ENCODE data around the gene NTPCR.

GRCh38 chr1:232999956-233000625 lies 49.7 kb downstream of the NTPCR start:
- TF ChIP-seq CTCF (IDR thresholded peaks at IDR 0.05 in 2 of 3, conservative IDR thresholded peaks at IDR 0.05 in 1 of 3; ENCODE audit: borderline replicate concordance in 1 of 3, insufficient read depth in 1 of 3, low read depth in 2 of 3, low read length in 2 of 3) (no peak), POLR2A (IDR thresholded peaks at IDR 0.05; ENCODE audit: borderline replicate concordance, extremely low read depth, insufficient read depth, insufficient read length) (no peak), TCF7L2 (IDR thresholded peaks at IDR 0.05; ENCODE audit: borderline replicate concordance, extremely low read depth, insufficient read depth, insufficient read length) (no peak), FOSL1 (IDR thresholded peaks at IDR 0.05; ENCODE audit: low read depth) (no peak)

Data from HCT116 (cell line).